HUES6 (cell line): ENCODE measurements around the gene PROSER3.

Source experiments
- H3K27ac ChIP-seq: 2 replicates; pipeline ENCODE4 v1.7.0; 2013; ENCODE audit warnings: low read depth, mild to moderate bottlenecking, low read length, inconsistent platforms
- H3K27me3 ChIP-seq: 2 replicates; pipeline ENCODE4 v1.6.1; 2013; ENCODE audit warnings: low read length; ENCODE audit not compliant: control insufficient read depth, insufficient read depth
- H3K36me3 ChIP-seq: 2 replicates; pipeline ENCODE4 v1.6.1; 2013; ENCODE audit warnings: low read length; ENCODE audit not compliant: control insufficient read depth, insufficient read depth
- H3K4me1 ChIP-seq: 2 replicates; pipeline ENCODE4 v1.6.1; 2013; ENCODE audit warnings: low read length; ENCODE audit not compliant: control insufficient read depth, insufficient read depth
- H3K4me3 ChIP-seq: 2 replicates; pipeline ENCODE4 v1.5.1; 2013; ENCODE audit warnings: low read depth, low read length
- H3K9ac ChIP-seq: one replicate; pipeline ENCODE4 v1.6.1; 2013; ENCODE audit warnings: mild to moderate bottlenecking, low read length
- H3K9me3 ChIP-seq: 2 replicates; pipeline ENCODE4 v1.6.1; 2013; ENCODE audit warnings: low read depth, low read length; ENCODE audit not compliant: control insufficient read depth, insufficient read depth

PROSER3 gene

DNA sequence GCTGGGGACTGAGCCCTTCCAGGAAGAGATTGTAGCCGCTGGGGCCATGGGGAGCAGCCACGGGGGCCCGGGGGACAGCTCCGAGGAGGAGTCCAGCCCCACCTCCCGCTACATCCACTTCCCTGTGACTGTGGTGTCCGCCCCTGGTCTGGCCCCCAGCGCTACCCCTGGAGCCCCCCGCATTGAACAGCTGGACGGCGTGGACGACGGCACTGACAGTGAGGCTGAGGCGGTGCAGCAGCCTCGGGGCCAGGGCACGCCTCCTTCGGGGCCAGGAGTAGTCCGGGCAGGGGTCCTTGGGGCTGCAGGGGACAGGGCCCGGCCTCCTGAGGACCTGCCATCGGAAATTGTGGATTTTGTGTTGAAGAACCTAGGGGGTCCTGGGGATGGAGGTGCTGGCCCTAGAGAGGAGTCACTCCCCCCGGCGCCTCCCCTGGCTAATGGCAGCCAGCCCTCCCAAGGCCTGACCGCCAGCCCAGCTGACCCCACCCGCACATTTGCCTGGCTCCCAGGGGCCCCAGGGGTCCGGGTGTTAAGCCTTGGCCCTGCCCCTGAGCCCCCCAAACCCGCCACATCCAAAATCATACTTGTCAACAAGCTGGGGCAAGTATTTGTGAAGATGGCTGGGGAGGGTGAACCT, 25.3 kb upstream of the PROSER3 start:
- H3K27ac ChIP-seq = no peak overlapping the region
- no peak overlapping the region for H3K9ac ChIP-seq
- no peaks in the 10 kb centered on the region for H3K9me3 ChIP-seq
- no peak overlapping the region for H3K4me3 ChIP-seq
- peaks cover 92% of the 10 kb centered on the region for H3K36me3 ChIP-seq
- H3K27me3 ChIP-seq = no peaks in the 10 kb centered on the region
- no peaks in the 10 kb centered on the region for H3K4me1 ChIP-seq

- Histone ChIP-seq H3K4me3 (no peak overlapping the region), H3K4me1 (no peaks in the 10 kb centered on the region), H3K27me3 (no peaks in the 10 kb centered on the region), H3K9ac (no peak overlapping the region), H3K9me3 (no peaks in the 10 kb centered on the region), H3K27ac (no peak overlapping the region), H3K36me3 (peaks cover 92% of the 10 kb centered on the region)
These were observed 24.5 kb upstream of the PROSER3 start for GRCh38 chr19:35733180-35734125.

DNA sequence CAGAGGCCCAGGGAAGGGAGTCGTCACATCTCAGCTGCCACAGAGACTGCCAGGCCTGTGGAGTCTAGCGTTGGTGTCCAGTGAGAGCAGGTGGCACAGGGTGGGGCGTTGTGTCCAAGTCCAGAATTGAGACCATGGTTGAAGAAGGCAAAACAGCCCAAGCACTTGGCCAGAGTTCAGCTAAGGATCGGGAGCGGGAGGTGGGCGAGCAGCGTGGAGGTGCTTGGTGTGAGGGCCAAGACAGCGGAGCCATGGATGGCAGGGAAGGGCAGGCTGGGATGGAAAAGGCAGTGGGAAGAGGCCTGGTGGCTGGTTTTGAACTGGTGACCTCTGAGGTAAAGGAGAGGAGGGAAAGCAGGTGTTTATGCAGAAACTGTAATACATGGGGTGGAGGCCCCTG, 23.7 kb upstream of the PROSER3 start:
- H3K27me3 ChIP-seq = no peaks in the 10 kb centered on the region
- H3K36me3 ChIP-seq = peaks cover 90% of the 10 kb centered on the region
- no peak overlapping the region for H3K27ac ChIP-seq
- H3K4me1 ChIP-seq = no peaks in the 10 kb centered on the region
- H3K9ac ChIP-seq = no peak overlapping the region
- no peak overlapping the region for H3K4me3 ChIP-seq
- no peaks in the 10 kb centered on the region for H3K9me3 ChIP-seq

DNA sequence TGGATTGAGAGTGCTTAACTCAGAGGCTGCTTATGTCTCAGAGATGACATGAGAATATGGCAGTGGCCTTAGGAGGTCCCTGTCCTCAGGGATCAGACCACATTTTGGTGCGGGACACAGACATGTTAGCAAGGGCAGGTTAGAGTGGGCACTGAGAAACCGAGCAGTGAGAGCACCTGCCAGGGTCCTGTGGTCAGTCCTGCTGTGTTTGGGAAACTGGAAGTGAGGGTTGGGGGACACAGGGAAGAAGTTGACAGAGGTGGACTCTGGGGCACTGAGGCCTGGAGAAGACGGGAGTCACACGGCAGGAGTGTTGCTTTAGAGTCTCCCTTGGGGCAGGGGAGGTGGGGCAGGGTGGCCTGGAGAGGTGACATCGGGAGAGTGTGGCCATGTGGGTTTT, 23.1 kb upstream of the PROSER3 start:
- Histone ChIP-seq H3K36me3 (peaks cover 84% of the 10 kb centered on the region), H3K27me3 (no peaks in the 10 kb centered on the region), H3K4me1 (no peaks in the 10 kb centered on the region), H3K4me3 (no peak overlapping the region), H3K9me3 (no peaks in the 10 kb centered on the region), H3K27ac (no peak overlapping the region), H3K9ac (no peak overlapping the region)

GRCh38 chr19:35736913-35737886, 20.8 kb upstream of the PROSER3 start:
- no peaks in the 10 kb centered on the region for H3K27me3 ChIP-seq
- H3K36me3 ChIP-seq = peaks cover 61% of the 10 kb centered on the region
- H3K4me3 ChIP-seq = no peak overlapping the region
- no peak overlapping the region for H3K9ac ChIP-seq
- no peaks in the 10 kb centered on the region for H3K9me3 ChIP-seq
- no peaks in the 10 kb centered on the region for H3K4me1 ChIP-seq
- H3K27ac ChIP-seq = no peak overlapping the region

GRCh38 chr19:35738021-35738886, 19.7 kb upstream of the PROSER3 start:
- no peak overlapping the region for H3K9ac ChIP-seq

GRCh38 chr19:35738887-35739229, 19.1 kb upstream of the PROSER3 start:
- Histone ChIP-seq H3K27ac (no peak overlapping the region), H3K36me3 (peaks cover 47% of the 10 kb centered on the region), H3K9me3 (no peaks in the 10 kb centered on the region), H3K9ac (no peak overlapping the region), H3K4me1 (no peaks in the 10 kb centered on the region), H3K27me3 (no peaks in the 10 kb centered on the region), H3K4me3 (no peak overlapping the region)

More at GRCh38 chr19:35738021-35738886, 19.7 kb upstream of the PROSER3 start:
- peaks cover 53% of the 10 kb centered on the region for H3K36me3 ChIP-seq
- no peak overlapping the region for H3K27ac ChIP-seq
- H3K4me3 ChIP-seq = no peak overlapping the region
- no peaks in the 10 kb centered on the region for H3K9me3 ChIP-seq
- H3K4me1 ChIP-seq = no peaks in the 10 kb centered on the region
- no peaks in the 10 kb centered on the region for H3K27me3 ChIP-seq

- no peaks in the 10 kb centered on the region for H3K9me3 ChIP-seq
- peaks cover 5% of the 10 kb centered on the region for H3K4me1 ChIP-seq
- H3K9ac ChIP-seq = peak overlapping the region; percentile 57
- H3K27me3 ChIP-seq = no peaks in the 10 kb centered on the region
- no peak overlapping the region for H3K27ac ChIP-seq
- peak overlapping the region; percentile 81 for H3K4me3 ChIP-seq
- H3K36me3 ChIP-seq = peaks cover 41% of the 10 kb centered on the region
These were observed 18.5 kb upstream of the PROSER3 start for GRCh38 chr19:35739275-35740107.

DNA sequence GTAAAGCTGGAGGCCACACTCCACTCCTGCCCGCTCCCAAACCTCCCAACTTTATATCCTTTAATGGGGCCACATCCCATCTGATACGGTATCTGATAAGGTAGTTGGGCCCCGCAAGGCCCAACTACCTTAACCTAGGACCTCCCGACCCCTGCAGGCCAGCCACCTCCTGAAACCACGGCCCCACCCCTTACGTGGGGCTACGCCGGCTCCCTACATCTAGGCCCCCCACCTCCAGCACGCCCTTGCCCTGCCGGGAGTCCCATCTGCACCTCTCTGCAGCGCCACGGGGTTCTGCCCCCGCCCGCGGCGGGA, 17.9 kb upstream of the PROSER3 start:
- Histone ChIP-seq H3K4me3 (peak overlapping the region; percentile 81), H3K36me3 (peaks cover 35% of the 10 kb centered on the region), H3K4me1 (peaks cover 6% of the 10 kb centered on the region), H3K27ac (no peak overlapping the region), H3K9me3 (no peaks in the 10 kb centered on the region), H3K9ac (peak overlapping the region; percentile 57), H3K27me3 (no peaks in the 10 kb centered on the region)
